Left lobe of liver (tissue), 2 donors: ENCODE measurements around the gene EHD4. TPM values are rescaled to one million over a fixed set of nuclear protein-coding genes. Genes with fewer than 3 reads are reported as not detected.

Experiments used
- ATAC-seq: fragments of 200-7000 bp; cut with Tn5 transposase; one replicate; pipeline ENCODE4 v1.9.1; 2020; ENCODE audit warnings: mild to moderate bottlenecking, moderate library complexity
- DNase-seq: peaks from one replicate; pipeline ENCODE4 v3.0.0-alpha.2; 2020; ENCODE audit warnings: low spot score
- total RNA-seq: library from RNA; stranded (reverse); gene quantifications from one replicate; pipeline ENCODE4 v1.2.1, GENCODE V29; 2021
- donor health status: DM: no; HTN: no; CAD: no; lungs with moderate emphysema.
- donor health status: DM: no; HTN: yes; CAD: no.

The EHD4 gene
- total RNA-seq, 1 donor from 2014 or later = 5.3 TPM

GRCh38 chr15:41866872-41867579 lies 105.3 kb downstream of the EHD4 start:
- no peak for ATAC-seq

GRCh38 chr15:41866263-41866703 lies 106.1 kb downstream of the EHD4 start:
- ATAC-seq (peak; percentile 57), DNase-seq (no peak)

More at GRCh38 chr15:41866872-41867579, 105.3 kb downstream of the EHD4 start:
- DNase-seq = no peak

- DNase-seq (no peak), ATAC-seq (no peak)
Measured at GRCh38 chr15:41865490-41866055, 106.8 kb downstream of the EHD4 start.

- ATAC-seq (no peak), DNase-seq (no peak)
Measured at GRCh38 chr15:41862515-41863116, 109.7 kb downstream of the EHD4 start.

GRCh38 chr15:41861736-41862356 lies 110.5 kb downstream of the EHD4 start:
- DNase-seq = no peak
- no peak for ATAC-seq

GRCh38 chr15:41860049-41860828 lies 112.1 kb downstream of the EHD4 start:
- DNase-seq (no peak), ATAC-seq (peak; percentile 69)

- ATAC-seq = no peak
- no peak for DNase-seq
Measured at GRCh38 chr15:41858756-41859155, 113.6 kb downstream of the EHD4 start.

GRCh38 chr15:41857316-41857715 lies 115.0 kb downstream of the EHD4 start:
- no peak for DNase-seq
- ATAC-seq = no peak

- no peak for ATAC-seq
- no peak for DNase-seq
Measured at GRCh38 chr15:41856716-41857115, 115.6 kb downstream of the EHD4 start.

- no peak for ATAC-seq
- DNase-seq = no peak
Measured at GRCh38 chr15:41856262-41856661, 116.1 kb downstream of the EHD4 start.

- no peak for ATAC-seq
Measured at GRCh38 chr15:41855261-41855961, 116.9 kb downstream of the EHD4 start.

GRCh38 chr15:41854443-41854842 lies 117.9 kb downstream of the EHD4 start:
- no peak for ATAC-seq
- DNase-seq = no peak

More at GRCh38 chr15:41855261-41855961, 116.9 kb downstream of the EHD4 start:
- no peak for DNase-seq

- no peak for DNase-seq
- no peak for ATAC-seq
Measured at GRCh38 chr15:41853831-41854230, 118.5 kb downstream of the EHD4 start.

- ATAC-seq = no peak
- no peak for DNase-seq
Measured at GRCh38 chr15:41852736-41853590, 119.4 kb downstream of the EHD4 start.

GRCh38 chr15:41851755-41852370 lies 120.5 kb downstream of the EHD4 start:
- DNase-seq (no peak), ATAC-seq (no peak)

GRCh38 chr15:41851167-41851523 lies 121.2 kb downstream of the EHD4 start:
- DNase-seq (no peak), ATAC-seq (peak; percentile 6)

GRCh38 chr15:41850482-41851166 lies 121.7 kb downstream of the EHD4 start:
- ATAC-seq (no peak), DNase-seq (no peak)

- no peak for ATAC-seq
- DNase-seq = no peak
Measured at GRCh38 chr15:41849861-41850260, 122.5 kb downstream of the EHD4 start.
